ENCODE measurements around the gene CTTNBP2NL.
A peak's percentile ranks its signal among the peaks of the same experiment; 100 is the strongest.
"Not testable (repeated sequence)": the region's sequence is repeated elsewhere in the genome, so short reads cannot be mapped to it uniquely, and the experiment has no call there.

CTTNBP2NL gene

GRCh38 chr1:112487686-112488085 is 91.7 kb downstream of the CTTNBP2NL start:
- not testable (repeated sequence) for DNase-seq; H3K9me3 Mint-ChIP-seq; H3K4me1 Mint-ChIP-seq; ATAC-seq (replicated peaks); H3K4me3 Mint-ChIP-seq; H3K27ac Mint-ChIP-seq; H3K36me3 Mint-ChIP-seq
- peaks cover 5 to 13% of the 10 kb centered on the region in 2 donors for H3K27me3 Mint-ChIP-seq

DNA sequence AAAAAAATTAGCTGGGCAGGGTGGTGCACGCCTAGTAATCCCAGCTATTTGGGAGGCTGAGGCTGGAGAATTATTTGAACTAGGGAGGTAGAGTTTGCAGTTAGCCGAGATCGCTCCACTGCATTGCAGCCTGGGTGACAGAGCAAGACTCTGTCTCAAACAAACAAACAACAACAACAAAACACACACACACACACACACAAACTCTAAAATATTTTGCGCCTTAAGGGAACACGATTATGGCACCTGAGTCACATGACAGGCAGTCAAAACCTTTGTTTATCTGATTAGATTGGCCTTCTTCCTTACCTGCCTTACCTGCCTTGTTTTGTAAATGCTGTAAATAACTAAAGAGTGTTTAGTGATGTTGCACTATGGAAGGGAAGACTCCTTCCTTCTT is 92.1 kb downstream of the CTTNBP2NL start:
- Mint-ChIP-seq H3K9me3 (no peaks in the 10 kb centered on the region), H3K4me3 (no peak overlapping the region), H3K36me3 (no peaks in the 10 kb centered on the region), H3K27me3 (peaks cover 8 to 13% of the 10 kb centered on the region in 2 donors), H3K27ac (no peak overlapping the region), H3K4me1 (peaks cover 0 to 1% of the 10 kb centered on the region in 2 donors)
- DNase-seq, result no peak
- ATAC-seq (replicated peaks), result no peak

GRCh38 chr1:112492076-112492475 is 96.1 kb downstream of the CTTNBP2NL start:
- no peak for DNase-seq
- H3K27ac Mint-ChIP-seq, result no peak overlapping the region
- H3K9me3 Mint-ChIP-seq, result no peaks in the 10 kb centered on the region
- ATAC-seq (replicated peaks), result no peak
- peaks cover 24 to 41% of the 10 kb centered on the region in 2 donors for H3K27me3 Mint-ChIP-seq
- no peaks in the 10 kb centered on the region for H3K36me3 Mint-ChIP-seq
- no peaks in the 10 kb centered on the region for H3K4me1 Mint-ChIP-seq
- no peak overlapping the region for H3K4me3 Mint-ChIP-seq

- H3K4me3 Mint-ChIP-seq, result no peak overlapping the region
- DNase-seq (no peak), ATAC-seq (replicated peaks) (no peak)
- no peak overlapping the region for H3K27ac Mint-ChIP-seq
- no peaks in the 10 kb centered on the region for H3K4me1 Mint-ChIP-seq
- H3K27me3 Mint-ChIP-seq, result peaks cover 37 to 54% of the 10 kb centered on the region in 2 donors
- H3K36me3 Mint-ChIP-seq, result no peaks in the 10 kb centered on the region
- no peaks in the 10 kb centered on the region for H3K9me3 Mint-ChIP-seq
Measured at GRCh38 chr1:112493351-112493750, 97.3 kb downstream of the CTTNBP2NL start.

- Mint-ChIP-seq H3K27me3 (peaks cover 51 to 65% of the 10 kb centered on the region in 2 donors), H3K9me3 (no peaks in the 10 kb centered on the region), H3K4me1 (no peaks in the 10 kb centered on the region), H3K27ac (no peak overlapping the region), H3K36me3 (no peaks in the 10 kb centered on the region), H3K4me3 (no peak overlapping the region)
- ATAC-seq (replicated peaks) (no peak), DNase-seq (no peak)
Measured at GRCh38 chr1:112496290-112496689, 100.3 kb downstream of the CTTNBP2NL start.

- Mint-ChIP-seq H3K4me1 (peaks cover 22 to 23% of the 10 kb centered on the region in 2 donors), H3K27ac (no peak overlapping the region), H3K27me3 (peaks cover 55 to 69% of the 10 kb centered on the region in 2 donors), H3K36me3 (no peaks in the 10 kb centered on the region), H3K4me3 (peak overlapping the region; percentile 77 to 79), H3K9me3 (no peaks in the 10 kb centered on the region)
- peak; percentile 33 for DNase-seq
- peak; percentile 68 to 73 for ATAC-seq (replicated peaks)
Measured at GRCh38 chr1:112501810-112502641, 106.0 kb downstream of the CTTNBP2NL start.

DNA sequence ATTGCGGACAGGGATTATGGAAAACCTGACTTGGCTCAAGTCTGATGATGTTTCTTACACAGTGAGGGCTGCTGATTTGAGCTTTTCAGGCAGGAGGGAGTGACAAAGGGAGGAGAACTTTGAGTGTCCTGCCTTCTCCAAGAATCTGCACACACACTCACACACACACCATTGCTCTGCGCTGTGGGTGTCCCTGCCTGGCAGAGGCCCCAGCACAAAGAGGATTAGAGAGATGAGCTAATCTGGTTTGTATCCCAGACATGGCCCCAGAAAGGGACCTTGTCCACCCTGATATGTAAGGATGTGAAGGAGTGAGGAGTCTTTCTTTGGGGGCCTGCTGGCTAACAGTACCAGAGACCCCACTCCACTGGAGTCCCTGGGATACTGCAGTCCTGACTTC is 106.8 kb downstream of the CTTNBP2NL start:
- DNase-seq (no peak), ATAC-seq (replicated peaks) (no peak)
- Mint-ChIP-seq H3K9me3 (no peaks in the 10 kb centered on the region), H3K27ac (no peak overlapping the region), H3K4me1 (peaks cover 24 to 26% of the 10 kb centered on the region in 2 donors), H3K36me3 (no peaks in the 10 kb centered on the region), H3K4me3 (no peak overlapping the region), H3K27me3 (peaks cover 49 to 69% of the 10 kb centered on the region in 2 donors)

- Mint-ChIP-seq H3K27ac (no peak overlapping the region), H3K27me3 (peaks cover 36 to 65% of the 10 kb centered on the region in 2 donors), H3K9me3 (no peaks in the 10 kb centered on the region), H3K4me1 (peaks cover 29 to 34% of the 10 kb centered on the region in 2 donors), H3K36me3 (no peaks in the 10 kb centered on the region), H3K4me3 (no peak overlapping the region)
- ATAC-seq (replicated peaks) (no peak), DNase-seq (no peak)
Measured at GRCh38 chr1:112504001-112504660, 108.1 kb downstream of the CTTNBP2NL start.

DNA sequence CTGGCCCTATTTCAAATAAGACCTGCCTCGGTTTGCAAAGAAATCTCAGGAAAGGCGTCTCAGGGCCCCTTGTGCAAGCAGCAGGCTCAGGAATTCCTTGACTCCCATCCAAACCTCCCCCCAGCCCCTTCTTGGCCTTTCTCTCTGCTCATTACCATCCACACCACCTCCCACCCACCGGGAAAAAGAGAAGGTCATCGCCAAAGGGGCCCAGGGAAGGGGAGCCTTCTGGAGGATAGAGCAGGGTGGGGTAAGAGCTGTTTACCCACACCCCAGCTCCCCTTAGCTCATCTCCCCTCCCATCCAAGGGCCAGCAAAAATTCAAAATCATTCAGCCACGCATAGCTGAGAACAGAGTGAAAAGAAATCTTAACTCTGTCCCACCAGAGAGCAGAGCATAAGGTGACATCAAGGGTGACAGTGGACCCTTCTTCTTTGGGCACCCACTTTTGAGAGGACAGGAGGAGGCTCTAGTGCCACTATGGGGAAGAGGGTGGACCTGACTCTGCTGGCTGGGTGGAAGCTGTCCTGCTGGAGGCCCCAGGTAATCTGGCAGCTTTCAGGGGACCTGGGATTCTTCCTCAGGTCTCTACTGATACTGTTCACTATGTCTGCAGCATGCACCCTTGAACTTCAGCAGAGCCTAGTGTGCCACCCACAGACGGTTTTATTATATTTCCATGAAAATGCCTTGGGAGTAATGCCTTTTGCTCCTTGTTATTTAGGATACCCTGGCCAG is 108.8 kb downstream of the CTTNBP2NL start:
- peaks cover 30 to 66% of the 10 kb centered on the region in 2 donors for H3K27me3 Mint-ChIP-seq
- no peak overlapping the region for H3K27ac Mint-ChIP-seq
- H3K4me1 Mint-ChIP-seq, result peaks cover 29 to 34% of the 10 kb centered on the region in 2 donors
- H3K9me3 Mint-ChIP-seq, result no peaks in the 10 kb centered on the region
- ATAC-seq (replicated peaks), result no peak
- H3K4me3 Mint-ChIP-seq, result no peak overlapping the region
- H3K36me3 Mint-ChIP-seq, result no peaks in the 10 kb centered on the region
- DNase-seq, result no peak

GRCh38 chr1:112505400-112505785 is 109.4 kb downstream of the CTTNBP2NL start:
- Mint-ChIP-seq H3K36me3 (no peaks in the 10 kb centered on the region), H3K4me1 (peaks cover 29 to 34% of the 10 kb centered on the region in 2 donors), H3K27me3 (peaks cover 34 to 70% of the 10 kb centered on the region in 2 donors), H3K27ac (no peak overlapping the region), H3K9me3 (no peaks in the 10 kb centered on the region), H3K4me3 (no peak overlapping the region)
- DNase-seq (no peak), ATAC-seq (replicated peaks) (no peak)

- no peak overlapping the region for H3K27ac Mint-ChIP-seq
- DNase-seq (no peak), ATAC-seq (replicated peaks) (no peak)
- no peak overlapping the region for H3K4me3 Mint-ChIP-seq
- H3K9me3 Mint-ChIP-seq, result no peaks in the 10 kb centered on the region
- H3K27me3 Mint-ChIP-seq, result peaks cover 35 to 74% of the 10 kb centered on the region in 2 donors
- peaks cover 29 to 34% of the 10 kb centered on the region in 2 donors for H3K4me1 Mint-ChIP-seq
- H3K36me3 Mint-ChIP-seq, result no peaks in the 10 kb centered on the region
Measured at GRCh38 chr1:112505878-112506277, 109.9 kb downstream of the CTTNBP2NL start.

GRCh38 chr1:112506306-112506705 is 110.3 kb downstream of the CTTNBP2NL start:
- Mint-ChIP-seq H3K4me3 (no peak overlapping the region), H3K27ac (no peak overlapping the region), H3K36me3 (no peaks in the 10 kb centered on the region), H3K4me1 (peaks cover 29 to 34% of the 10 kb centered on the region in 2 donors), H3K9me3 (no peaks in the 10 kb centered on the region), H3K27me3 (peaks cover 35 to 70% of the 10 kb centered on the region in 2 donors)
- no peak for ATAC-seq (replicated peaks)
- DNase-seq, result no peak

DNA sequence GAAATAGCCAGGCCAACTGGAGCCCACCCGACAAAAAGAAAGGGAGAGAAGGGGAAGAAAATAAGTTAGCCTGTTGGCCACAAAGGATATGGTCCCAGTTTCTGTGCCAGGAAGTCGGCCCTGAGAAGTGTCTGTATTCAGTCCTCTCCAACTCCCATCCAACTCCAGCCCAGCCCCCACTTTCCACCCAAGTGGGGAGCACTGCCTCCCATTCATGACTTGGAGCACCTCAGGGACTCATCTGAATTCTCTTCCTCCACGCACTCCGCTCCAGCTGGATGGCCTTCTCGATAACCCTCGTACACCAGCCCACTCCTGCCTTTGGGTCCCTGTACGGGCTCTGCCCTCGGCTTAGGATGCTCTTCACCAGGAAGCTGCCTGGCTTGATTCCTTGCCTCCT is 110.7 kb downstream of the CTTNBP2NL start:
- peaks cover 35 to 67% of the 10 kb centered on the region in 2 donors for H3K27me3 Mint-ChIP-seq

GRCh38 chr1:112507336-112507735 is 111.3 kb downstream of the CTTNBP2NL start:
- Mint-ChIP-seq H3K27ac (no peak overlapping the region), H3K4me3 (peak overlapping the region; percentile 82), H3K27me3 (peaks cover 33 to 65% of the 10 kb centered on the region in 2 donors), H3K36me3 (no peaks in the 10 kb centered on the region), H3K4me1 (peaks cover 29 to 32% of the 10 kb centered on the region in 2 donors), H3K9me3 (no peaks in the 10 kb centered on the region)
- ATAC-seq (replicated peaks), result no peak
- no peak for DNase-seq

More for the DNA sequence above, 110.7 kb downstream of the CTTNBP2NL start:
- Mint-ChIP-seq H3K27ac (no peak overlapping the region), H3K4me1 (peaks cover 29 to 34% of the 10 kb centered on the region in 2 donors), H3K4me3 (no peak overlapping the region), H3K9me3 (no peaks in the 10 kb centered on the region), H3K36me3 (no peaks in the 10 kb centered on the region)
- DNase-seq (no peak), ATAC-seq (replicated peaks) (no peak)

All from stimulated activated naive B cell treated with anti-CD40 and anti-IgM and Interleukin-4, amounts not matched to agents 10 μg/mL and 1 μg/mL and 100 μg/mL, for 72 hours (primary cell).